ENCODE measurements around the gene TMEM39A.

- TF ChIP-seq, protein P1, sequence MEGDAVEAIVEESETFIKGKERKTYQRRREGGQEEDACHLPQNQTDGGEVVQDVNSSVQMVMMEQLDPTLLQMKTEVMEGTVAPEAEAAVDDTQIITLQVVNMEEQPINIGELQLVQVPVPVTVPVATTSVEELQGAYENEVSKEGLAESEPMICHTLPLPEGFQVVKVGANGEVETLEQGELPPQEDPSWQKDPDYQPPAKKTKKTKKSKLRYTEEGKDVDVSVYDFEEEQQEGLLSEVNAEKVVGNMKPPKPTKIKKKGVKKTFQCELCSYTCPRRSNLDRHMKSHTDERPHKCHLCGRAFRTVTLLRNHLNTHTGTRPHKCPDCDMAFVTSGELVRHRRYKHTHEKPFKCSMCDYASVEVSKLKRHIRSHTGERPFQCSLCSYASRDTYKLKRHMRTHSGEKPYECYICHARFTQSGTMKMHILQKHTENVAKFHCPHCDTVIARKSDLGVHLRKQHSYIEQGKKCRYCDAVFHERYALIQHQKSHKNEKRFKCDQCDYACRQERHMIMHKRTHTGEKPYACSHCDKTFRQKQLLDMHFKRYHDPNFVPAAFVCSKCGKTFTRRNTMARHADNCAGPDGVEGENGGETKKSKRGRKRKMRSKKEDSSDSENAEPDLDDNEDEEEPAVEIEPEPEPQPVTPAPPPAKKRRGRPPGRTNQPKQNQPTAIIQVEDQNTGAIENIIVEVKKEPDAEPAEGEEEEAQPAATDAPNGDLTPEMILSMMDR (IDR thresholded peaks at IDR 0.05) = no peak
- TF ChIP-seq POLR2A (IDR thresholded peaks at IDR 0.05) = no peak
Measured at GRCh38 chr3:119470866-119471265, 7.5 kb upstream of the TMEM39A start.

All from esophagus squamous epithelium (tissue), 4 donors.